ENCODE results near the gene EPX. TPM values are rescaled to one million over a fixed set of nuclear protein-coding genes. Genes with fewer than 3 reads are reported as not detected.
"Not testable (repeated sequence)": the region's sequence is repeated elsewhere in the genome, so short reads cannot be mapped to it uniquely, and the experiment has no call there.

The EPX gene
- not detected for total RNA-seq

GRCh38 chr17:58192612-58193011 is at the start of gene EPX:
Gene EPX (plus strand): TSS chr17:58192726. CDS start chr17:58192847, 121 bp downstream.
- Mint-ChIP-seq H3K4me1 (ENCODE audit: low read depth) (no peaks in the 10 kb centered on the region), H3K9me3 (no peaks in the 10 kb centered on the region), H3K27ac (no peak within 1 kb of the TSS), H3K4me3 (no peak within 1 kb of the TSS), H3K27me3 (peaks cover 6% of the 10 kb centered on the region), H3K36me3 (ENCODE audit: low read depth) (no peaks in the 10 kb centered on the region)
- ChIA-PET CTCF (interaction anchor here (0.6 kb wide), 1 partner anchor 8 kb away, joined by 3 read pairs; no protein-coding TSS in a partner anchor), POLR2A (no interaction called here)
- intact Hi-C loops (cut with micrococcal nuclease): no loop called here
- TF ChIP-seq, protein P1, sequence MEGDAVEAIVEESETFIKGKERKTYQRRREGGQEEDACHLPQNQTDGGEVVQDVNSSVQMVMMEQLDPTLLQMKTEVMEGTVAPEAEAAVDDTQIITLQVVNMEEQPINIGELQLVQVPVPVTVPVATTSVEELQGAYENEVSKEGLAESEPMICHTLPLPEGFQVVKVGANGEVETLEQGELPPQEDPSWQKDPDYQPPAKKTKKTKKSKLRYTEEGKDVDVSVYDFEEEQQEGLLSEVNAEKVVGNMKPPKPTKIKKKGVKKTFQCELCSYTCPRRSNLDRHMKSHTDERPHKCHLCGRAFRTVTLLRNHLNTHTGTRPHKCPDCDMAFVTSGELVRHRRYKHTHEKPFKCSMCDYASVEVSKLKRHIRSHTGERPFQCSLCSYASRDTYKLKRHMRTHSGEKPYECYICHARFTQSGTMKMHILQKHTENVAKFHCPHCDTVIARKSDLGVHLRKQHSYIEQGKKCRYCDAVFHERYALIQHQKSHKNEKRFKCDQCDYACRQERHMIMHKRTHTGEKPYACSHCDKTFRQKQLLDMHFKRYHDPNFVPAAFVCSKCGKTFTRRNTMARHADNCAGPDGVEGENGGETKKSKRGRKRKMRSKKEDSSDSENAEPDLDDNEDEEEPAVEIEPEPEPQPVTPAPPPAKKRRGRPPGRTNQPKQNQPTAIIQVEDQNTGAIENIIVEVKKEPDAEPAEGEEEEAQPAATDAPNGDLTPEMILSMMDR (IDR thresholded peaks at IDR 0.05): no peak
- ATAC-seq (no peak), DNase-seq (no peak)

DNA sequence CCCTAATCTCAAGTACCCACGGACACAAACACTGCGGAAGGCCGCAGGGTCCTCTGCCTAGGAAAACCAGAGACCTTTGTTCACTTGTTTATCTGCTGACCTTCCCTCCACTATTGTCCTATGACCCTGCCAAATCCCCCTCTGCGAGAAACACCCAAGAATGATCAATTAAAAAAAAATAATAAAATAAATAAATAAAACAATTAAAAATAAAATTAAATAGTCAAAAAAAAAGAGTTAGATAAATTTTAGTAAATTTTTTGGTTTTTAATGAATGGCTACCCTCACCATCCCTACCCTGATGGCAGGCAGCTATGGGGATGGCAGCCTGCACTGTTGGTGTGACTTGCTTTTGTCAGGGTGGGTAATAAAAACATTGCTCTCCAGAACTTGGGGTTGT is 49.2 kb upstream of the EPX start:
- H3K4me3 Mint-ChIP-seq; ATAC-seq; H3K36me3 Mint-ChIP-seq (ENCODE audit: low read depth); H3K27me3 Mint-ChIP-seq; POLR2A ChIA-PET; H3K27ac Mint-ChIP-seq; CTCF ChIA-PET; H3K4me1 Mint-ChIP-seq (ENCODE audit: low read depth); DNase-seq; intact Hi-C loops (cut with micrococcal nuclease): not testable (repeated sequence)
- peaks cover 22% of the 10 kb centered on the region for H3K9me3 Mint-ChIP-seq

- CTCF ChIA-PET: no interaction called here
- H3K4me3 Mint-ChIP-seq: no peak overlapping the region
Measured at GRCh38 chr17:58144801-58145200, 47.7 kb upstream of the EPX start.

GRCh38 chr17:58147930-58148434 is 44.5 kb upstream of the EPX start, which contains the start of gene OR4D1:
Gene OR4D1 (plus strand): TSS chr17:58148384. CDS start chr17:58155154, 6,770 bp downstream.
- Mint-ChIP-seq H3K36me3 (ENCODE audit: low read depth) (peaks cover 6% of the 10 kb centered on the region), H3K9me3 (peaks cover 22% of the 10 kb centered on the region), H3K27me3 (no peaks in the 10 kb centered on the region), H3K4me3 (no peak within 1 kb of the TSS), H3K27ac (no peak within 1 kb of the TSS), H3K4me1 (ENCODE audit: low read depth) (peaks cover 20% of the 10 kb centered on the region)
- intact Hi-C loops (cut with micrococcal nuclease): no loop called here
- ATAC-seq: no peak
- no peak for DNase-seq
- ChIA-PET POLR2A (no interaction called here), CTCF (no interaction called here)
- TF ChIP-seq, protein P1 (IDR thresholded peaks at IDR 0.05): no peak

More at GRCh38 chr17:58144801-58145200, 47.7 kb upstream of the EPX start:
- POLR2A ChIA-PET: no interaction called here
- ATAC-seq (no peak), DNase-seq (no peak)
- TF ChIP-seq, protein P1 (IDR thresholded peaks at IDR 0.05): no peak
- Mint-ChIP-seq H3K27ac (no peak overlapping the region), H3K4me1 (ENCODE audit: low read depth) (no peaks in the 10 kb centered on the region), H3K27me3 (no peaks in the 10 kb centered on the region), H3K9me3 (peaks cover 22% of the 10 kb centered on the region), H3K36me3 (ENCODE audit: low read depth) (peaks cover 6% of the 10 kb centered on the region)
- intact Hi-C loops (cut with micrococcal nuclease): no loop called here

DNA sequence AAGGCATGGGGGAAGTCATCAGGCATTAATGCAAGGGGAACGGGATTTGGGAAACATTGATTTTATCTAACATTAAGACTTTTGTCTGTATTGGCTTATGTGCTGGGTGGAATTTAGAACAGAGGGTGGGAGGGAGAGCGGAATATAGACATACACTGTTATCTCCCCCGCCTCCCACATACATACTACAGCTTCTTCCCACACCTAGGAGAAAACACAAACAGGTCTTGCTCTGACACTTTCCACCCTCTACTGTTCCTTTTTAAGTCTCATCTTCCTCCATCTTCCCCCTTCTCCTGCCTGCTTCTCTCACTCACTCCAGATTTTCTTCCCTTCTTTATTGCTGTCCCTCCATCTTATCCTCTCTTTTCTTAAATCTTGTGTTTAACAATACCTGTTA is 43.9 kb upstream of the EPX start:
- ATAC-seq (no peak), DNase-seq (no peak)
- intact Hi-C loops (cut with micrococcal nuclease): no loop called here
- Mint-ChIP-seq H3K36me3 (ENCODE audit: low read depth) (peaks cover 6% of the 10 kb centered on the region), H3K27ac (no peak overlapping the region), H3K4me3 (no peak overlapping the region), H3K9me3 (peaks cover 22% of the 10 kb centered on the region), H3K4me1 (ENCODE audit: low read depth) (peaks cover 26% of the 10 kb centered on the region), H3K27me3 (no peaks in the 10 kb centered on the region)
- ChIA-PET POLR2A (no interaction called here), CTCF (no interaction called here)
- TF ChIP-seq, protein P1 (IDR thresholded peaks at IDR 0.05): no peak
